Trophoblast cell (in vitro differentiated cells and primary cell): ENCODE results near the gene MICU1.

ENCODE experiments used
- DNase-seq, 2 donors: peaks; one replicate each; pipeline ENCODE4 v3.0.0-alpha.2; 2016
- H2AFZ ChIP-seq: 2 replicates; pipeline ENCODE4 v1.6.1; 2013; ENCODE audit warnings: low read length, moderate library complexity, mild to moderate bottlenecking; ENCODE audit not compliant: insufficient read depth, poor library complexity
- H2AK5ac ChIP-seq: 2 replicates; pipeline ENCODE4 v1.6.1; 2013; ENCODE audit warnings: mild to moderate bottlenecking, low read length
- H2BK120ac ChIP-seq: 2 replicates; pipeline ENCODE4 v1.6.1; 2013; ENCODE audit warnings: low read length, mild to moderate bottlenecking, moderate library complexity; ENCODE audit not compliant: insufficient read depth, poor library complexity
- H2BK12ac ChIP-seq: 2 replicates; pipeline ENCODE4 v1.6.1; 2013; ENCODE audit warnings: mild to moderate bottlenecking, low read length, moderate library complexity
- H2BK5ac ChIP-seq: 2 replicates; pipeline ENCODE4 v1.6.1; 2013; ENCODE audit warnings: low read length, low read depth, moderate library complexity, mild to moderate bottlenecking; ENCODE audit not compliant: poor library complexity
- H3K14ac ChIP-seq: 2 replicates; pipeline ENCODE4 v1.6.1; 2013; ENCODE audit warnings: mild to moderate bottlenecking, low read length
- H3K18ac ChIP-seq: 2 replicates; pipeline ENCODE4 v1.6.1; 2013; ENCODE audit warnings: mild to moderate bottlenecking, low read length
- H3K23ac ChIP-seq: 2 replicates; pipeline ENCODE4 v1.6.1; 2013; ENCODE audit warnings: low read length
- H3K27ac ChIP-seq: 2 replicates; pipeline ENCODE4 v1.5.1; 2013; ENCODE audit warnings: low read depth, mild to moderate bottlenecking, inconsistent platforms, low read length, moderate library complexity
- H3K27me3 ChIP-seq: 2 replicates; pipeline ENCODE4 v1.6.1; 2013; ENCODE audit warnings: inconsistent platforms, mild to moderate bottlenecking, low read length, moderate library complexity; ENCODE audit not compliant: insufficient read depth
- H3K36me3 ChIP-seq, 2 experiments: 1 replicate in 1 of 2; 2 replicates in 1 of 2; pipeline ENCODE4 v1.6.1; 2013; ENCODE audit warnings: low read length in 2 of 2, mild to moderate bottlenecking in 2 of 2, moderate library complexity in 1 of 2; ENCODE audit not compliant: insufficient read depth in 2 of 2, control insufficient read depth in 1 of 2
- H3K4ac ChIP-seq: 2 replicates; pipeline ENCODE4 v1.6.1; 2013; ENCODE audit warnings: low read depth, mild to moderate bottlenecking, low read length, moderate library complexity
- H3K4me1 ChIP-seq, 2 experiments: 1 replicate in 1 of 2; 2 replicates in 1 of 2; pipeline ENCODE4 v1.6.1; 2013; ENCODE audit warnings: low read length in 2 of 2, mild to moderate bottlenecking in 2 of 2, moderate library complexity in 1 of 2; ENCODE audit not compliant: insufficient read depth in 2 of 2, control insufficient read depth in 1 of 2
- H3K4me2 ChIP-seq: 2 replicates; pipeline ENCODE4 v1.6.1; 2013; ENCODE audit warnings: inconsistent platforms, mild to moderate bottlenecking, low read length, moderate library complexity
- H3K4me3 ChIP-seq: 2 replicates; pipeline ENCODE4 v1.5.1; 2013; ENCODE audit warnings: mild to moderate bottlenecking, low read depth, low read length, inconsistent platforms
- H3K79me1 ChIP-seq: one replicate; pipeline ENCODE4 v1.6.1; 2013; ENCODE audit warnings: low read length
- H3K79me2 ChIP-seq: 2 replicates; pipeline ENCODE4 v1.6.1; 2013; ENCODE audit warnings: low read length, mild to moderate bottlenecking; ENCODE audit not compliant: control insufficient read depth, insufficient read depth, poor library complexity
- H3K9ac ChIP-seq: 2 replicates; pipeline ENCODE4 v1.6.1; 2013; ENCODE audit warnings: mild to moderate bottlenecking, low read length
- H3K9me3 ChIP-seq: 2 replicates; pipeline ENCODE4 v1.6.1; 2013; ENCODE audit warnings: low read depth, mild to moderate bottlenecking, control low read depth, inconsistent platforms, low read length; ENCODE audit not compliant: insufficient read depth
- H4K12ac ChIP-seq: 2 replicates; pipeline ENCODE4 v1.6.1; 2013; ENCODE audit warnings: low read depth, mild to moderate bottlenecking, low read length, moderate library complexity
- H4K8ac ChIP-seq: 2 replicates; pipeline ENCODE4 v1.6.1; 2013; ENCODE audit warnings: low read depth, mild to moderate bottlenecking, low read length, moderate library complexity
- H4K91ac ChIP-seq: one replicate; pipeline ENCODE4 v1.6.1; 2013; ENCODE audit warnings: low read depth, mild to moderate bottlenecking, low read length, moderate library complexity
- WGBS: extraction: QIAGEN DNeasy Blood & Tissue Kit; methylation state at CpG from one replicate; pipeline ENCODE4 v1.1.7; 2013; ENCODE audit warnings: missing lambda C conversion rate; ENCODE audit not compliant: insufficient read length, insufficient coverage; ENCODE audit errors: extremely low coverage; 5-methylcytosine and 5-hydroxymethylcytosine counted together

Gene MICU1

DNA sequence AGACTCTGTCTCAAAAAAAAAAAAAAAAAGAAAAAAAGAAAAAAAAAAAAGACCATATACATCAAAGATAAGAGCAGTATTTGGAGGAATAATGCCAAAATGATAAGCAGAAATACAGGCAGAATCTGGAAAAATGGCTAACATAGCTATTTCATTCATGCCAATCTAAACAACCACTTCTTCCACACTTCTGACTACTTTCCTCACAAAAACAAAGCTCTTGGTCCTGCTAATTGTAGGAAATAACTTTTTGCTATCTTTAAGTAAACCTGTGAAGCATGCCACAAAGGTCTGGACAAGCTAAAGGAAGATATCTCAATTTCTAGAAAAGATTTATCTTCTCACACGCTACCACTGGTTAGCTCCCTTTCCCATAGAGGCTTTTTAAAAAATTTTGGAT is 30.4 kb downstream of the MICU1 start:
- Histone ChIP-seq H3K79me2 (no peaks in the 10 kb centered on the region), H2AFZ (no peak overlapping the region), H3K4me3 (no peak overlapping the region), H3K4ac (no peak overlapping the region), H4K91ac (no peak overlapping the region), H3K9ac (no peak overlapping the region), H4K8ac (no peak overlapping the region), H3K23ac (no peak overlapping the region), H4K12ac (no peak overlapping the region), H2BK12ac (no peak overlapping the region), H2AK5ac (no peak overlapping the region), H3K4me1 (no peaks in the 10 kb centered on the region), H2BK5ac (no peak overlapping the region), H3K36me3 (peaks cover 0 to 1% of the 10 kb centered on the region in 2 experiments), H3K79me1 (no peaks in the 10 kb centered on the region), H3K18ac (no peak overlapping the region), H3K27ac (no peak overlapping the region), H3K14ac (no peak overlapping the region), H3K27me3 (no peaks in the 10 kb centered on the region), H3K4me2 (no peak overlapping the region), H2BK120ac (no peak overlapping the region), H3K9me3 (no peaks in the 10 kb centered on the region)
- DNase-seq = no peak
- WGBS = no CpG with 5 or more reads among the region's 1 CpG

- Histone ChIP-seq H3K4me1 (no peaks in the 10 kb centered on the region), H2BK120ac (no peak overlapping the region), H2BK5ac (no peak overlapping the region), H3K27me3 (no peaks in the 10 kb centered on the region), H4K12ac (no peak overlapping the region), H3K27ac (no peak overlapping the region), H3K4me3 (no peak overlapping the region), H3K9ac (no peak overlapping the region), H3K23ac (no peak overlapping the region), H3K4ac (no peak overlapping the region), H3K9me3 (no peaks in the 10 kb centered on the region), H2AK5ac (no peak overlapping the region), H2BK12ac (no peak overlapping the region), H3K79me2 (no peaks in the 10 kb centered on the region), H2AFZ (no peak overlapping the region), H3K14ac (no peak overlapping the region), H4K8ac (no peak overlapping the region), H4K91ac (no peak overlapping the region), H3K4me2 (no peak overlapping the region), H3K79me1 (no peaks in the 10 kb centered on the region), H3K18ac (no peak overlapping the region), H3K36me3 (peaks cover 0 to 1% of the 10 kb centered on the region in 2 experiments)
- no peak for DNase-seq
- no CpG with 5 or more reads among the region's 1 CpG for WGBS
These were observed 31.9 kb downstream of the MICU1 start for GRCh38 chr10:72593963-72594362.

DNA sequence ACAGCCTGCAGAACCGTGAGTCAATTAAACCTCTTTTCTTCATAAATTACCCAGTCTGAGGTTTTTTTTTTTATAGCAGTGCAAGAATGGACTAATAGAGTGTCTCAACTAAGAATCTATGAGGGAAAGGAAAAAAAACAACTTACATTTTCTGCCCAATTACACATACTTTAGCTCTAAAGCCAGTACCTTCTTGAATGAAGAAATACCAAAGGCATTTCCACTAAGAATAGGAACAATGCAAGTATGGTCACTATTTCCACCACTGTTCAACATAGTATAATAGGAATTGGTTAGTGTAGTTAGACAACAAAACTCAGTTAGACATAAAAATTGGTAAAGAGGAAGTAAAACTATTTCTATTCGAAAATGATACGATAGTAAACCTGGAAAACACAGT is 37.6 kb downstream of the MICU1 start:
- no peak overlapping the region for H2AK5ac ChIP-seq
- H3K79me2 ChIP-seq = peaks cover 2% of the 10 kb centered on the region
- H3K4me2 ChIP-seq = no peak overlapping the region
- no peak overlapping the region for H4K91ac ChIP-seq
- H3K36me3 ChIP-seq = no peaks in the 10 kb centered on the region
- no peak overlapping the region for H4K8ac ChIP-seq
- no CpG with 5 or more reads among the region's 3 CpGs for WGBS
- H3K18ac ChIP-seq = no peak overlapping the region
- no peak overlapping the region for H3K23ac ChIP-seq
- no peaks in the 10 kb centered on the region for H3K27me3 ChIP-seq
- H2AFZ ChIP-seq = no peak overlapping the region
- no peak overlapping the region for H3K14ac ChIP-seq
- no peaks in the 10 kb centered on the region for H3K9me3 ChIP-seq
- H3K4me1 ChIP-seq = peaks cover 0 to 2% of the 10 kb centered on the region in 2 experiments
- no peak overlapping the region for H3K4me3 ChIP-seq
- H3K79me1 ChIP-seq = no peaks in the 10 kb centered on the region
- H2BK120ac ChIP-seq = no peak overlapping the region
- H2BK5ac ChIP-seq = no peak overlapping the region
- no peak overlapping the region for H3K9ac ChIP-seq
- H3K27ac ChIP-seq = no peak overlapping the region
- H4K12ac ChIP-seq = no peak overlapping the region
- DNase-seq = no peak
- no peak overlapping the region for H3K4ac ChIP-seq
- H2BK12ac ChIP-seq = no peak overlapping the region

GRCh38 chr10:72587568-72587967 is 38.3 kb downstream of the MICU1 start:
- Histone ChIP-seq H3K4me2 (no peak overlapping the region), H3K23ac (no peak overlapping the region), H3K4me3 (no peak overlapping the region), H2BK120ac (no peak overlapping the region), H2BK12ac (no peak overlapping the region), H3K9ac (no peak overlapping the region), H3K79me2 (peaks cover 2% of the 10 kb centered on the region), H3K36me3 (no peaks in the 10 kb centered on the region), H4K8ac (no peak overlapping the region), H2AFZ (no peak overlapping the region), H3K4me1 (peaks cover 0 to 2% of the 10 kb centered on the region in 2 experiments), H2AK5ac (no peak overlapping the region), H2BK5ac (no peak overlapping the region), H3K18ac (no peak overlapping the region), H3K27ac (no peak overlapping the region), H3K79me1 (no peaks in the 10 kb centered on the region), H3K4ac (no peak overlapping the region), H3K14ac (no peak overlapping the region), H4K91ac (no peak overlapping the region), H3K27me3 (no peaks in the 10 kb centered on the region), H4K12ac (no peak overlapping the region), H3K9me3 (no peaks in the 10 kb centered on the region)
- no CpG with 5 or more reads among the region's 5 CpGs for WGBS
- DNase-seq = no peak
